IMR-90 (cell line): ENCODE data around the gene C14orf93. TPM values are rescaled to one million over a fixed set of nuclear protein-coding genes. Genes with fewer than 3 reads are reported as not detected.

Experiments
- ATAC-seq: fragments of 200-7000 bp; cut with Tn5 transposase; 2 replicates; pipeline ENCODE4 v1.9.1; 2020; ENCODE audit warnings: low read depth, mild to moderate bottlenecking, moderate library complexity
- BruUV-seq: library from RNA; stranded (reverse); fragments of 400-500 nt; replicated peaks from 2 replicates; lab custom pipeline; 2021; lab: Mats Ljungman, UMichigan
- CTCF ChIA-PET: fragments of 300-600 bp; formaldehyde crosslinking; extraction: SDS; loops from one replicate; lab custom pipeline; 2021; ENCODE audit warnings: antibody characterized with exemption; lab: Yijun Ruan, JAX
- POLR2A ChIA-PET: fragments of 300-600 bp; sonication (Branson Sonifier 250); formaldehyde crosslinking; loops from one replicate; lab custom pipeline; 2022; ENCODE audit warnings: antibody characterized with exemption; ENCODE audit not compliant: unreplicated experiment; lab: Charles Lee
- DNase-seq: peaks from one replicate; pipeline ENCODE4 v3.0.0; 2013
- H2AFZ ChIP-seq: replicated peaks from 2 replicates; pipeline ENCODE3; 2013; ENCODE audit warnings: low read length, mild to moderate bottlenecking; ENCODE audit not compliant: poor library complexity
- H2AK5ac ChIP-seq: 2 replicates; pipeline ENCODE4 v1.6.1; 2013; ENCODE audit warnings: low read depth, low read length, inconsistent platforms
- H2AK9ac ChIP-seq: replicated peaks from 2 replicates; pipeline ENCODE3; 2013; ENCODE audit warnings: mild to moderate bottlenecking, low read depth, low read length, moderate library complexity; ENCODE audit not compliant: poor library complexity
- H2BK120ac ChIP-seq: 2 replicates; pipeline ENCODE4 v1.6.1; 2013; ENCODE audit warnings: low read depth, low read length, inconsistent platforms
- H2BK15ac ChIP-seq: 3 replicates; pipeline ENCODE4 v1.6.1; 2013; ENCODE audit warnings: low read depth, low read length, inconsistent platforms
- H2BK20ac ChIP-seq: 2 replicates; pipeline ENCODE4 v1.6.1; 2013; ENCODE audit warnings: low read depth, mild to moderate bottlenecking, inconsistent platforms, low read length, moderate library complexity
- H2BK5ac ChIP-seq: 2 replicates; pipeline ENCODE4 v1.6.1; 2013; ENCODE audit warnings: mild to moderate bottlenecking, low read depth, low read length, inconsistent platforms; ENCODE audit not compliant: poor library complexity, severe bottlenecking
- H3K14ac ChIP-seq: replicated peaks from 2 replicates; pipeline ENCODE4 v1.6.1; 2013; ENCODE audit warnings: low read depth, low read length, inconsistent platforms
- H3K18ac ChIP-seq: 2 replicates; pipeline ENCODE4 v1.6.1; 2013; ENCODE audit warnings: low read depth, low read length, control low read depth
- H3K23ac ChIP-seq: 2 replicates; pipeline ENCODE4 v1.6.1; 2013; ENCODE audit warnings: low read depth, low read length, inconsistent platforms
- H3K27ac ChIP-seq: 2 replicates; pipeline ENCODE4 v1.5.1; 2013; ENCODE audit warnings: mild to moderate bottlenecking, control low read depth, low read length; ENCODE audit not compliant: insufficient read depth
- H3K27me3 ChIP-seq: 2 replicates; pipeline ENCODE4 v1.6.1; 2013; ENCODE audit warnings: low read length; ENCODE audit not compliant: control insufficient read depth, insufficient read depth
- H3K36me3 ChIP-seq: 2 replicates; pipeline ENCODE4 v1.6.1; 2013; ENCODE audit warnings: low read length, mixed read lengths; ENCODE audit not compliant: control insufficient read depth, insufficient read depth
- H3K4ac ChIP-seq: 2 replicates; pipeline ENCODE4 v1.6.1; 2013; ENCODE audit warnings: low read depth, low read length, inconsistent platforms
- H3K4me1 ChIP-seq: 2 replicates; pipeline ENCODE4 v1.6.1; 2013; ENCODE audit warnings: low read length, mixed read lengths; ENCODE audit not compliant: control insufficient read depth, insufficient read depth
- H3K4me2 ChIP-seq: 2 replicates; pipeline ENCODE4 v1.6.1; 2013; ENCODE audit warnings: low read depth, mild to moderate bottlenecking, control low read depth, low read length, moderate library complexity
- H3K4me3 ChIP-seq: 2 replicates; pipeline ENCODE4 v1.5.1; 2013; ENCODE audit warnings: low read depth, mild to moderate bottlenecking, control low read depth, low read length, moderate library complexity; ENCODE audit not compliant: insufficient read depth
- H3K56ac ChIP-seq: 2 replicates; pipeline ENCODE4 v1.6.1; 2013; ENCODE audit warnings: low read length, inconsistent platforms; ENCODE audit not compliant: insufficient read depth; ENCODE audit errors: extremely low read depth
- H3K79me1 ChIP-seq, 2 experiments: 2 replicates each; pipeline ENCODE4 v1.6.1; 2013; ENCODE audit warnings: low read length in 2 of 2, inconsistent platforms in 1 of 2, low read depth in 1 of 2
- H3K9ac ChIP-seq: 2 replicates; pipeline ENCODE4 v1.6.1; 2013; ENCODE audit warnings: low read depth, low read length, control low read depth
- H3K9me1 ChIP-seq: 2 replicates; pipeline ENCODE4 v1.6.1; 2013; ENCODE audit warnings: low read length, inconsistent platforms; ENCODE audit not compliant: insufficient read depth
- H3K9me3 ChIP-seq: 2 replicates; pipeline ENCODE4 v1.6.1; 2013; ENCODE audit warnings: low read length; ENCODE audit not compliant: control insufficient read depth, insufficient read depth
- H4K20me1 ChIP-seq: 2 replicates; pipeline ENCODE4 v1.6.1; 2013; ENCODE audit warnings: low read length, inconsistent platforms; ENCODE audit not compliant: insufficient read depth
- H4K5ac ChIP-seq: 2 replicates; pipeline ENCODE4 v1.6.1; 2013; ENCODE audit warnings: mild to moderate bottlenecking, low read depth, low read length, control low read depth
- H4K8ac ChIP-seq, 2 experiments: 2 replicates each; pipeline ENCODE4 v1.6.1; 2013; ENCODE audit warnings: low read depth in 2 of 2, low read length in 2 of 2, control low read depth in 1 of 2, inconsistent platforms in 1 of 2
- H4K91ac ChIP-seq: 2 replicates; pipeline ENCODE4 v1.6.1; 2013; ENCODE audit warnings: low read depth, low read length, inconsistent platforms; ENCODE audit not compliant: insufficient read depth
- BHLHE40 ChIP-seq: fragments of 150-350 bp; IDR thresholded peaks from 2 replicates; pipeline ENCODE4 v1.6.1; 2016; ENCODE audit warnings: mild to moderate bottlenecking, low read depth, low read length
- CEBPB ChIP-seq: IDR thresholded peaks from 2 replicates; pipeline ENCODE4 v1.6.1; 2012; ENCODE audit warnings: low read depth, low read length, improper control_type of control experiment
- CHD1 ChIP-seq: IDR thresholded peaks from 2 replicates; pipeline ENCODE4 v1.6.1; 2012; ENCODE audit warnings: low read depth, low read length, improper control_type of control experiment
- FOS ChIP-seq: fragments of 150-350 bp; IDR thresholded peaks from 2 replicates; pipeline ENCODE4 v1.6.1; 2016; ENCODE audit warnings: low read depth, low read length
- MAFK ChIP-seq: IDR thresholded peaks from 2 replicates; pipeline ENCODE4 v1.6.1; 2012; ENCODE audit warnings: low read depth, low read length, improper control_type of control experiment
- MAZ ChIP-seq: IDR thresholded peaks from 2 replicates; pipeline ENCODE4 v1.6.1; 2012; ENCODE audit warnings: low read depth, mild to moderate bottlenecking, low read length, improper control_type of control experiment, moderate library complexity, borderline replicate concordance
- MXI1 ChIP-seq: IDR thresholded peaks from 2 replicates; pipeline ENCODE4 v1.6.1; 2012; ENCODE audit warnings: low read depth, mild to moderate bottlenecking, low read length, moderate library complexity, borderline replicate concordance
- NFE2L2 ChIP-seq: fragments of 150-350 bp; IDR thresholded peaks from 2 replicates; pipeline ENCODE4 v1.6.1; 2016; ENCODE audit warnings: low read depth, mild to moderate bottlenecking, low read length
- POLR2A ChIP-seq: IDR thresholded peaks from 2 replicates; pipeline ENCODE4 v1.6.1; 2012; ENCODE audit warnings: mild to moderate bottlenecking, low read depth, low read length
- RAD21 ChIP-seq: IDR thresholded peaks from 2 replicates; pipeline ENCODE4 v1.6.1; 2012; ENCODE audit warnings: low read length, improper control_type of control experiment
- RCOR1 ChIP-seq: IDR thresholded peaks from 2 replicates; pipeline ENCODE4 v1.6.1; 2012; ENCODE audit warnings: mild to moderate bottlenecking, low read length, improper control_type of control experiment; ENCODE audit not compliant: insufficient replicate concordance
- RFX5 ChIP-seq: IDR thresholded peaks from 2 replicates; pipeline ENCODE4 v1.8.0; 2012; ENCODE audit warnings: low read depth, mild to moderate bottlenecking, low read length, moderate library complexity
- SMC3 ChIP-seq: fragments of 150-350 bp; IDR thresholded peaks from 2 replicates; pipeline ENCODE4 v1.6.1; 2016; ENCODE audit warnings: low read depth, mild to moderate bottlenecking, antibody characterized with exemption, low read length, moderate library complexity
- WGBS, 2 experiments: methylation state at CpG; one replicate each; pipeline versions ENCODE4 v1.1.5 to v1.1.7; 2013; ENCODE audit warnings: missing lambda C conversion rate in 2 of 2; ENCODE audit not compliant: insufficient read length in 1 of 2; ENCODE audit errors: extremely low coverage in 2 of 2; 5-methylcytosine and 5-hydroxymethylcytosine counted together
- dilution Hi-C: fragments of 300-500 bp; cut with HindIII; formaldehyde crosslinking; loops from one replicate; pipeline ENCODE4 v1.14.3; 2018; ENCODE audit warnings: low sequenced_read_pairs; ENCODE audit not compliant: unreplicated experiment
- in situ Hi-C: fragments of 300-500 bp; cut with MboI; formaldehyde crosslinking; loops from 3 replicates; pipeline ENCODE4 v1.14.3; 2019; ENCODE audit warnings: low sequenced_read_pairs, inconsistent platforms, mixed read lengths
- intact Hi-C: fragments of 100-400 bp; cut with micrococcal nuclease; formaldehyde crosslinking; loops from 2 replicates; pipeline ENCODE4 v1.10.0; 2022
- polyA plus RNA-seq, 3 experiments: library from polyadenylated mRNA; depleted of rRNA; stranded (reverse); fragments of >200 nt; gene quantifications; 2 replicates each; pipeline ENCODE4 v1.2.3, GENCODE V29; 2012; ENCODE audit warnings: low replicate concordance in 1 of 3
- total RNA-seq: library from RNA; depleted of rRNA; stranded (reverse); fragments of >200 nt; gene quantifications from 2 replicates; pipeline ENCODE4 v1.2.3, GENCODE V29; 2012
- TF ChIP-seq, protein P1 (sequence below): fragments of 150-350 bp; IDR thresholded peaks from 2 replicates; pipeline ENCODE4 v1.6.1; 2016; ENCODE audit warnings: low read depth, mild to moderate bottlenecking, low read length, moderate library complexity, borderline replicate concordance
- TF ChIP-seq, protein P2 (sequence below): fragments of 150-350 bp; IDR thresholded peaks from 2 replicates; pipeline ENCODE4 v1.6.1; 2017; ENCODE audit warnings: mild to moderate bottlenecking, antibody characterized with exemption, low read length, low read depth

Gene C14orf93
- total and polyA plus RNA-seq, 2 of the 4 experiments (the other 2 are of a cell fraction), result 5.4 to 5.7 TPM

DNA sequence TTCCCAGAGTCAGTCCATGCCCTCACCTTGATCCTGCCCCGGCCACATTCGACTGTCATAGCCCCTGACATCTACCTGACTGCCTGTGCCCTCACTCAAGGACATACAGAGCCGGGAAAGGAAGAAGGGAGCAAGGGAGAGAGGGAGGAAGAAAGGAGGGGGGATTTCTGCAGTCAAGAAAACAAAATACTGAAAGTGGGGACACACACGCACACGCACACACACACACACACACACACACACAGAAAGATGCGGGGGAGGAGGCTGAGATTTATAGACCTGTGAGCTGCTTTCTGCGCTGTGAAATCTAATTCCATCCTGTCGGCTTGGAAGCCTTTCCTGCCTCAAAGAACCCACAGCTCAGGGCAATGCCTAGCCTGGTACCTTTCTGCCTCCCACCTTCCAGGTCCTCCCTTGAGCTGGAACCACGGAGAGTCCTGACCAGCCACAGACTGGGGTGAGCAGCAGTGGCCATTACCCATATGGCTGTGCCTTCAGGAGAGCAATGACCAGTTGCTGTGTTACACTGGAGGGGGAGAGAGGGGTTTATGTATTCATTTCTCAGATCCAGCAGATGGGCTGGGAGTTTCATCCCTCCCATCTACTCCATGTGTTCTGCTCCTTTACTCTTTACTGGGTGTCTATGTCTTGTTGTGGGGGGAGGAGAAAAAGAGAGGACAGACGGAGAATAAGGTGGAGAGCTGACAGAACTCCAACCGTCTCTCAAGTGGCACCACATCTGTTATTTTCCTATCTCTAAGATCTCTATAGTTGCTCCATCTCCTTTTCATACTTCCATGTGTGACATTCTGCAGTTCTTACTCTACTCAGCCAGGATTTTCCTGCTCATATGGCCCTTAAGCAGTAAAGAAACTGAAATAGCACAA lies 12.9 kb downstream of the C14orf93 start:
- no TSS peak for BruUV-seq
- no peak for DNase-seq
- no peak for TF ChIP-seq RFX5
- TF ChIP-seq RAD21, result no peak
- TF ChIP-seq, protein P1, sequence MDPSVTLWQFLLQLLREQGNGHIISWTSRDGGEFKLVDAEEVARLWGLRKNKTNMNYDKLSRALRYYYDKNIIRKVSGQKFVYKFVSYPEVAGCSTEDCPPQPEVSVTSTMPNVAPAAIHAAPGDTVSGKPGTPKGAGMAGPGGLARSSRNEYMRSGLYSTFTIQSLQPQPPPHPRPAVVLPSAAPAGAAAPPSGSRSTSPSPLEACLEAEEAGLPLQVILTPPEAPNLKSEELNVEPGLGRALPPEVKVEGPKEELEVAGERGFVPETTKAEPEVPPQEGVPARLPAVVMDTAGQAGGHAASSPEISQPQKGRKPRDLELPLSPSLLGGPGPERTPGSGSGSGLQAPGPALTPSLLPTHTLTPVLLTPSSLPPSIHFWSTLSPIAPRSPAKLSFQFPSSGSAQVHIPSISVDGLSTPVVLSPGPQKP, result no peak
- no peak for TF ChIP-seq CEBPB
- no peak for TF ChIP-seq CHD1
- no peak for TF ChIP-seq FOS
- TF ChIP-seq, protein P2, sequence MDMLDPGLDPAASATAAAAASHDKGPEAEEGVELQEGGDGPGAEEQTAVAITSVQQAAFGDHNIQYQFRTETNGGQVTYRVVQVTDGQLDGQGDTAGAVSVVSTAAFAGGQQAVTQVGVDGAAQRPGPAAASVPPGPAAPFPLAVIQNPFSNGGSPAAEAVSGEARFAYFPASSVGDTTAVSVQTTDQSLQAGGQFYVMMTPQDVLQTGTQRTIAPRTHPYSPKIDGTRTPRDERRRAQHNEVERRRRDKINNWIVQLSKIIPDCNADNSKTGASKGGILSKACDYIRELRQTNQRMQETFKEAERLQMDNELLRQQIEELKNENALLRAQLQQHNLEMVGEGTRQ, result no peak
- no peak for TF ChIP-seq MAZ
- TF ChIP-seq MXI1, result no peak
- TF ChIP-seq MAFK, result no peak
- no peak for TF ChIP-seq NFE2L2
- no peak for TF ChIP-seq POLR2A
- no peak for TF ChIP-seq BHLHE40
- no peak for TF ChIP-seq SMC3
- TF ChIP-seq RCOR1, result no peak

More for the DNA sequence above, 12.9 kb downstream of the C14orf93 start:
- H2BK120ac ChIP-seq, result no peak overlapping the region
- dilution Hi-C loops (no loop called here), in situ Hi-C loops (no loop called here), intact Hi-C loops (no loop called here)
- no peak overlapping the region for H3K4me2 ChIP-seq
- H2AK9ac ChIP-seq, result peak overlapping the region; percentile 34
- no peaks in the 10 kb centered on the region for H4K20me1 ChIP-seq
- peak overlapping the region; percentile 36 for H2AFZ ChIP-seq
- POLR2A ChIA-PET, result no interaction called here
- H3K79me1 ChIP-seq, result no peaks in the 10 kb centered on the region
- H4K8ac ChIP-seq, result no peak overlapping the region
- H3K9me3 ChIP-seq, result no peaks in the 10 kb centered on the region
- H4K5ac ChIP-seq, result no peak overlapping the region
- peaks cover 4% of the 10 kb centered on the region for H3K4me1 ChIP-seq
- H4K91ac ChIP-seq, result no peak overlapping the region
- H3K9ac ChIP-seq, result no peak overlapping the region
- peak overlapping the region; percentile 71; the same call in 1 of the 2 replicates for H3K23ac ChIP-seq
- H3K36me3 ChIP-seq, result no peaks in the 10 kb centered on the region
- H3K4me3 ChIP-seq, result no peak overlapping the region
- CTCF ChIA-PET, result interaction anchor here (0.6 to 3.2 kb wide), 4 partner anchors 10 to 72 kb away, joined by 4 to 20 read pairs (median 9); partner anchors contain the start of gene CDH24
- no peak overlapping the region for H2BK20ac ChIP-seq
- no peak overlapping the region for H2BK15ac ChIP-seq
- H3K14ac ChIP-seq, result no peak overlapping the region
- no peak overlapping the region for H3K4ac ChIP-seq
- 60% methylated on average over 2 of the region's 11 CpGs; no CpG with 5 or more reads in 1 of the 2 experiments for WGBS, 2 experiments
- H3K18ac ChIP-seq, result no peak overlapping the region
- H2BK5ac ChIP-seq, result no peak overlapping the region
- no peak for ATAC-seq
- no peak overlapping the region for H3K56ac ChIP-seq
- H3K9me1 ChIP-seq, result no peaks in the 10 kb centered on the region; the same call in 1 of the 2 replicates
- H2AK5ac ChIP-seq, result no peak overlapping the region
- H3K27me3 ChIP-seq, result no peaks in the 10 kb centered on the region; the same call in 1 of the 2 replicates
- no peak overlapping the region for H3K27ac ChIP-seq
